A549 (cell line): ENCODE data around the gene P3H1. TPM values are rescaled to one million over a fixed set of nuclear protein-coding genes. Genes with fewer than 3 reads are reported as not detected.

Experiments
- ATAC-seq, 2 experiments: fragments of 200-7000 bp in 1 of 2; fragments of >200 bp in 1 of 2; cut with Nextera tagmentation in 1 of 2; cut with Tn5 transposase in 1 of 2; 3 replicates each; pipeline versions ENCODE4 v1.8.0 to v1.9.1; 2018 to 2020; ENCODE audit warnings: mild to moderate bottlenecking in 1 of 2, moderate library complexity in 1 of 2
- CTCF ChIA-PET: fragments of 300-600 bp; sonication (Branson Sonifier 250); formaldehyde crosslinking; extraction: SDS; loops from one replicate; lab custom pipeline; 2021; ENCODE audit warnings: antibody characterized with exemption, inconsistent platforms; lab: Yijun Ruan, JAX
- POLR2A ChIA-PET: fragments of 350-600 bp; formaldehyde crosslinking; extraction: SDS; loops from one replicate; lab custom pipeline; 2021; ENCODE audit warnings: antibody characterized with exemption, inconsistent platforms; lab: Yijun Ruan, JAX
- DNase-seq, 2 experiments: peaks; one replicate each; pipeline versions ENCODE4 v3.0.0 to v3.0.0-alpha.2; 2011 to 2016; ENCODE audit warnings: low read depth in 1 of 2, low spot score in 1 of 2
- FAIRE-seq: peaks from 2 replicates; lab custom pipeline; 2011; peaks lifted over from hg19 to GRCh38; lab: Jason Lieb, UNC
- H3K27ac ChIP-seq, 2 experiments: fragments of >200 bp; sonication (Bioruptor Twin); formaldehyde crosslinking; 3 replicates each; pipeline ENCODE4 v1.5.1; 2016 to 2017
- H3K4me1 ChIP-seq: fragments of >200 bp; sonication (Bioruptor Twin); formaldehyde crosslinking; 3 replicates; pipeline ENCODE4 v1.6.1; 2016
- H3K4me2 ChIP-seq: fragments of >200 bp; sonication (Bioruptor Twin); formaldehyde crosslinking; 3 replicates; pipeline ENCODE4 v1.6.1; 2016
- H3K4me3 ChIP-seq: fragments of >200 bp; sonication (Bioruptor Twin); formaldehyde crosslinking; 3 replicates; pipeline ENCODE4 v1.5.1; 2016
- H3K9me3 ChIP-seq: fragments of >200 bp; sonication (Bioruptor Twin); formaldehyde crosslinking; 3 replicates; pipeline ENCODE4 v1.6.1; 2016
- BCL3 ChIP-seq: fragments of >200 bp; sonication (Bioruptor Twin); formaldehyde crosslinking; IDR thresholded peaks from 3 replicates; pipeline ENCODE4 v1.6.1; 2016
- BHLHE40 ChIP-seq: IDR thresholded peaks from 2 replicates; pipeline ENCODE4 v1.6.1; 2012; ENCODE audit warnings: low read depth, low read length, inconsistent platforms
- CBX2 ChIP-seq: fragments of 200-600 bp; sonication (generic); IDR thresholded peaks from 2 replicates; pipeline ENCODE4 v1.6.1; 2016; ENCODE audit warnings: low read depth, mild to moderate bottlenecking, borderline replicate concordance
- CEBPB ChIP-seq, 2 experiments: fragments of >200 bp in 1 of 2; sonication (Bioruptor Twin) in 1 of 2; formaldehyde crosslinking in 1 of 2; IDR thresholded peaks; 2 replicates each; pipeline ENCODE4 v1.6.1; 2012 to 2016
- CHD2 ChIP-seq: fragments of 150-350 bp; IDR thresholded peaks from 2 replicates; pipeline ENCODE4 v1.6.1; 2014; ENCODE audit warnings: low read length; ENCODE audit not compliant: partially characterized antibody
- CTCF ChIP-seq: fragments of >200 bp; sonication (Bioruptor Twin); formaldehyde crosslinking; IDR thresholded peaks from 3 replicates; pipeline ENCODE4 v1.5.1; 2016
- ELK1 ChIP-seq: fragments of 150-350 bp; IDR thresholded peaks from 2 replicates; pipeline ENCODE4 v1.6.1; 2014; ENCODE audit warnings: low read depth, mild to moderate bottlenecking, low read length
- ESRRA ChIP-seq: fragments of 150-350 bp; IDR thresholded peaks from 2 replicates; pipeline ENCODE4 v1.6.1; 2014; ENCODE audit warnings: mild to moderate bottlenecking, low read length, borderline replicate concordance
- FOSB ChIP-seq: fragments of 250-450 bp; sonication (Bioruptor Pico); IDR thresholded peaks from 2 replicates; pipeline ENCODE4 v1.5.0; 2020; ENCODE audit warnings: mild to moderate bottlenecking, moderate library complexity
- GATA3 ChIP-seq: IDR thresholded peaks from 2 replicates; pipeline ENCODE4 v1.6.1; 2012; ENCODE audit warnings: borderline replicate concordance
- HES2 ChIP-seq: fragments of >200 bp; sonication (Bioruptor Twin); formaldehyde crosslinking; IDR thresholded peaks from 2 replicates; pipeline ENCODE4 v1.6.1; 2016
- HOXB5 ChIP-seq: fragments of 250-450 bp; sonication (Bioruptor Pico); IDR thresholded peaks from 2 replicates; pipeline ENCODE4 v1.5.0; 2020; ENCODE audit warnings: mild to moderate bottlenecking, moderate library complexity
- JUN ChIP-seq, 2 experiments: fragments of >200 bp; sonication (Bioruptor Twin); formaldehyde crosslinking; IDR thresholded peaks; 2 replicates in 1 of 2; 3 replicates in 1 of 2; pipeline ENCODE4 v1.6.1; 2016 to 2017
- MAZ ChIP-seq: fragments of 150-350 bp; IDR thresholded peaks from 2 replicates; pipeline ENCODE4 v1.6.1; 2014; ENCODE audit warnings: antibody characterized with exemption, low read depth, low read length, borderline replicate concordance
- MYC ChIP-seq: IDR thresholded peaks from 2 replicates; pipeline ENCODE4 v1.6.1; 2012; ENCODE audit warnings: mild to moderate bottlenecking, inconsistent platforms, low read length, improper control_type of control experiment, borderline replicate concordance
- PHF8 ChIP-seq: fragments of 200-600 bp; sonication (generic); IDR thresholded peaks from 2 replicates; pipeline ENCODE4 v1.6.1; 2016; ENCODE audit warnings: low read depth, mild to moderate bottlenecking, antibody characterized with exemption, moderate library complexity, borderline replicate concordance
- POLR2A ChIP-seq: IDR thresholded peaks from 2 replicates; pipeline ENCODE4 v1.6.1; 2012; ENCODE audit warnings: mild to moderate bottlenecking, low read length
- POLR2AphosphoS2 ChIP-seq: conservative IDR thresholded peaks from 2 replicates; pipeline ENCODE4 v1.6.1; 2012; ENCODE audit warnings: low read length, improper control_type of control experiment, inconsistent platforms
- RARB ChIP-seq: fragments of 250-450 bp; sonication (Bioruptor Pico); IDR thresholded peaks from 2 replicates; pipeline ENCODE4 v1.8.0; 2021; ENCODE audit warnings: mild to moderate bottlenecking, moderate library complexity
- RNF2 ChIP-seq: fragments of 200-600 bp; sonication (generic); IDR thresholded peaks from 2 replicates; pipeline ENCODE4 v1.6.1; 2016; ENCODE audit warnings: low read depth, mild to moderate bottlenecking, antibody characterized with exemption, moderate library complexity, borderline replicate concordance
- SMC3 ChIP-seq: fragments of >200 bp; sonication (Bioruptor Twin); formaldehyde crosslinking; IDR thresholded peaks from 3 replicates; pipeline ENCODE4 v1.6.1; 2018; ENCODE audit warnings: inconsistent platforms
- SREBF2 ChIP-seq: fragments of 450-650 bp; IDR thresholded peaks from 2 replicates; pipeline ENCODE4 v1.6.1; 2014; ENCODE audit warnings: mild to moderate bottlenecking, moderate library complexity
- ZFP36 ChIP-seq: fragments of 450-650 bp; IDR thresholded peaks from 2 replicates; pipeline ENCODE4 v1.6.1; 2014; ENCODE audit warnings: borderline replicate concordance; ENCODE audit not compliant: partially characterized antibody
- ZSCAN20 ChIP-seq: fragments of 250-450 bp; sonication (Bioruptor Pico); IDR thresholded peaks from 2 replicates; pipeline ENCODE4 v1.8.0; 2022; ENCODE audit warnings: mild to moderate bottlenecking, moderate library complexity
- WGBS: methylation state at CpG from one replicate; pipeline ENCODE4 v1.1.6; 2017; ENCODE audit errors: missing lambda C conversion rate; 5-methylcytosine and 5-hydroxymethylcytosine counted together
- polyA plus RNA-seq, 4 experiments: library from polyadenylated mRNA; depleted of rRNA in 3 of 4; stranded (reverse); fragments of >200 nt; fragmentation: RNase III in 1 of 4; extraction: RNeasy Plus Mini Kit Qiagen cat#74134 plus additional on column Dnase treatment in 1 of 4; gene quantifications; 2 replicates in 3 of 4; 3 replicates in 1 of 4; pipeline ENCODE4 v1.2.3, GENCODE V29; 2011 to 2017
- TF ChIP-seq, protein P1 (sequence below): IDR thresholded peaks from 2 replicates; pipeline ENCODE4 v1.6.1; 2012
- TF ChIP-seq, protein P2 (sequence below): fragments of 450-650 bp; IDR thresholded peaks from 2 replicates; pipeline ENCODE4 v1.6.1; 2014; ENCODE audit warnings: antibody characterized with exemption
- TF ChIP-seq, protein P3 (sequence below): fragments of 250-450 bp; sonication (Bioruptor Pico); IDR thresholded peaks from 2 replicates; pipeline ENCODE4 v1.5.0; 2021; ENCODE audit warnings: mild to moderate bottlenecking, moderate library complexity, borderline replicate concordance

Gene P3H1
- polyA plus RNA-seq, 2 of the 4 experiments (the other 2 are of a cell fraction), result 27.3 to 30.3 TPM

GRCh38 chr1:42784946-42785693 lies 18.3 kb upstream of the P3H1 start, which contains the start of gene TMEM269 (continued):
- TF ChIP-seq HES2 (no peak), MAZ (no peak)
- TF ChIP-seq, all 56 proteins: peak for 0

- FAIRE-seq, result no peak
- no peak for DNase-seq
- 100% methylated on average over 4 of the region's 18 CpGs for WGBS
- ChIA-PET POLR2A (no interaction called here), CTCF (interaction anchor here (1.3 kb wide), 1 partner anchor 289 kb away, joined by 3 read pairs; no protein-coding TSS in a partner anchor)
- TF ChIP-seq HES2, result no peak
- TF ChIP-seq JUN (IDR thresholded peaks at IDR 0.05), result no peak
- TF ChIP-seq BCL3, result no peak
- TF ChIP-seq BHLHE40, result no peak
- TF ChIP-seq RARB, result no peak
- no peak for TF ChIP-seq MYC
- no peak for TF ChIP-seq CHD2
- TF ChIP-seq, protein P1, sequence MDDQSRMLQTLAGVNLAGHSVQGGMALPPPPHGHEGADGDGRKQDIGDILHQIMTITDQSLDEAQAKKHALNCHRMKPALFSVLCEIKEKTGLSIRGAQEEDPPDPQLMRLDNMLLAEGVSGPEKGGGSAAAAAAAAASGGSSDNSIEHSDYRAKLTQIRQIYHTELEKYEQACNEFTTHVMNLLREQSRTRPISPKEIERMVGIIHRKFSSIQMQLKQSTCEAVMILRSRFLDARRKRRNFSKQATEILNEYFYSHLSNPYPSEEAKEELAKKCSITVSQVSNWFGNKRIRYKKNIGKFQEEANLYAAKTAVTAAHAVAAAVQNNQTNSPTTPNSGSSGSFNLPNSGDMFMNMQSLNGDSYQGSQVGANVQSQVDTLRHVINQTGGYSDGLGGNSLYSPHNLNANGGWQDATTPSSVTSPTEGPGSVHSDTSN, result no peak
- no peak for TF ChIP-seq HOXB5
- TF ChIP-seq CEBPB (IDR thresholded peaks at IDR 0.05), result no peak
- TF ChIP-seq ELK1, result no peak
- TF ChIP-seq ZFP36, result no peak
- TF ChIP-seq CBX2, result no peak
- TF ChIP-seq POLR2AphosphoS2, result no peak
- no peak for TF ChIP-seq RNF2
- TF ChIP-seq, protein P2, sequence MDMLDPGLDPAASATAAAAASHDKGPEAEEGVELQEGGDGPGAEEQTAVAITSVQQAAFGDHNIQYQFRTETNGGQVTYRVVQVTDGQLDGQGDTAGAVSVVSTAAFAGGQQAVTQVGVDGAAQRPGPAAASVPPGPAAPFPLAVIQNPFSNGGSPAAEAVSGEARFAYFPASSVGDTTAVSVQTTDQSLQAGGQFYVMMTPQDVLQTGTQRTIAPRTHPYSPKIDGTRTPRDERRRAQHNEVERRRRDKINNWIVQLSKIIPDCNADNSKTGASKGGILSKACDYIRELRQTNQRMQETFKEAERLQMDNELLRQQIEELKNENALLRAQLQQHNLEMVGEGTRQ, result no peak
- Histone ChIP-seq H3K4me3 (no peak overlapping the region), H3K4me2 (no peak overlapping the region), H3K9me3 (no peaks in the 10 kb centered on the region), H3K27ac (no peak overlapping the region), H3K4me1 (no peaks in the 10 kb centered on the region)
- no peak for ATAC-seq
These were observed 17.7 kb upstream of the P3H1 start for GRCh38 chr1:42784547-42784945.

DNA sequence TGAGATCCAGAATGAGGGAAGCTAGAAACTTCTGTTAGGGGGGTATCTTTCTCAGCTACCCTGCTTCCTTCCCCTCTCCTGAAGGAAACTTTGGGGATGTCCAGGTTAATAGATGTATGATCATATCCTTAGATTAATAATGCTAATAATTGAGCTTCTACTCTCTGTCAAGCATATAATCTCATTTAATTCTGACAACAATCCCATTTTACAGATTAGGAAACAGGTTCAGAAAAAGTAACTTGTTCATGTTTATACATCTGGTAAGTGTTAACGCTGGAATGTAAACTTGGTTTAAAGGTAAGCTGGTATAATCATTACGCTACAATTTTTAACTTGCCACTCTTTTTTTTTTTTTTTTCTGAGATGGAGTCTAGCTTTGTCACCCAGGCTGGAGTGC lies 16.3 kb upstream of the P3H1 start:
- CTCF ChIA-PET, result interaction anchor here (1.0 kb wide), 1 partner anchor 291 kb away, joined by 4 read pairs; no protein-coding TSS in a partner anchor
- Histone ChIP-seq H3K4me1 (no peaks in the 10 kb centered on the region), H3K4me2 (no peak overlapping the region), H3K9me3 (no peaks in the 10 kb centered on the region), H3K4me3 (no peak overlapping the region), H3K27ac (no peak overlapping the region)
- 89% methylated on average over 2 of the region's 2 CpGs for WGBS
- POLR2A ChIA-PET, result no interaction called here
- ATAC-seq (no peak), FAIRE-seq (no peak), DNase-seq (no peak)
- TF ChIP-seq SREBF2, result no peak
- no peak for TF ChIP-seq CTCF
- TF ChIP-seq FOSB, result no peak
- TF ChIP-seq, protein P3, sequence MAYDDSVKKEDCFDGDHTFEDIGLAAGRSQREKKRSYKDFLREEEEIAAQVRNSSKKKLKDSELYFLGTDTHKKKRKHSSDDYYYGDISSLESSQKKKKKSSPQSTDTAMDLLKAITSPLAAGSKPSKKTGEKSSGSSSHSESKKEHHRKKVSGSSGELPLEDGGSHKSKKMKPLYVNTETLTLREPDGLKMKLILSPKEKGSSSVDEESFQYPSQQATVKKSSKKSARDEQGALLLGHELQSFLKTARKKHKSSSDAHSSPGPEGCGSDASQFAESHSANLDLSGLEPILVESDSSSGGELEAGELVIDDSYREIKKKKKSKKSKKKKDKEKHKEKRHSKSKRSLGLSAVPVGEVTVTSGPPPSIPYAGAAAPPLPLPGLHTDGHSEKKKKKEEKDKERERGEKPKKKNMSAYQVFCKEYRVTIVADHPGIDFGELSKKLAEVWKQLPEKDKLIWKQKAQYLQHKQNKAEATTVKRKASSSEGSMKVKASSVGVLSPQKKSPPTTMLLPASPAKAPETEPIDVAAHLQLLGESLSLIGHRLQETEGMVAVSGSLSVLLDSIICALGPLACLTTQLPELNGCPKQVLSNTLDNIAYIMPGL (CRISPR knock-in tag), result no peak
- no peak for TF ChIP-seq GATA3
- no peak for TF ChIP-seq POLR2A
- no peak for TF ChIP-seq ZSCAN20
- TF ChIP-seq ESRRA, result no peak
- no peak for TF ChIP-seq SMC3
- no peak for TF ChIP-seq PHF8
